Naive B cell (primary cell): ENCODE results near the gene SLC12A7. TPM values are rescaled to one million over a fixed set of nuclear protein-coding genes. Genes with fewer than 3 reads are reported as not detected.

Experiments used
- ATAC-seq, 2 donors: fragments of 150-1000 bp; cut with Tn5 transposase; 2 replicates each; pipeline ENCODE4 v1.10.0; 2021; ENCODE audit warnings: low read depth in 2 of 2, mild to moderate bottlenecking in 2 of 2, moderate library complexity in 2 of 2
- DNase-seq: peaks from one replicate; pipeline ENCODE4 v3.0.0; 2022
- H3K27ac Mint-ChIP-seq, 6 donors: one replicate each; pipeline ENCODE4 v1.8.0; 2020 to 2022; ENCODE audit warnings: mild to moderate bottlenecking in 6 of 6, mixed read lengths in 6 of 6, moderate library complexity in 5 of 6, inconsistent platforms in 2 of 6
- H3K27me3 Mint-ChIP-seq, 3 donors: one replicate each; pipeline ENCODE4 v1.8.0; 2021 to 2022; ENCODE audit warnings: mixed read lengths in 3 of 3, mild to moderate bottlenecking in 1 of 3
- H3K36me3 Mint-ChIP-seq, 2 donors: one replicate each; pipeline ENCODE4 v1.8.0; 2020 to 2022; ENCODE audit warnings: mixed read lengths in 2 of 2, inconsistent platforms in 1 of 2, mild to moderate bottlenecking in 1 of 2
- H3K4me1 Mint-ChIP-seq, 3 donors: one replicate each; pipeline ENCODE4 v1.8.0; 2020 to 2022; ENCODE audit warnings: mixed read lengths in 3 of 3, inconsistent platforms in 1 of 3, mild to moderate bottlenecking in 1 of 3, moderate library complexity in 1 of 3
- H3K4me3 Mint-ChIP-seq, 8 donors: one replicate each; pipeline ENCODE4 v1.8.0; 2020 to 2022; ENCODE audit warnings: mild to moderate bottlenecking in 8 of 8, mixed read lengths in 8 of 8, moderate library complexity in 8 of 8, inconsistent platforms in 2 of 8
- H3K9me3 Mint-ChIP-seq, 7 donors: one replicate each; pipeline ENCODE4 v1.8.0; 2020 to 2022; ENCODE audit warnings: mixed read lengths in 7 of 7, mild to moderate bottlenecking in 5 of 7, inconsistent platforms in 2 of 7, moderate library complexity in 1 of 7
- polyA plus RNA-seq, 6 donors: library from polyadenylated mRNA; unstranded; fragments of 300-500 nt; fragmentation: Illumina TruSeq; gene quantifications; one replicate each; pipeline ENCODE4 v1.2.3, GENCODE V29; 2021; ENCODE audit warnings: low read depth in 6 of 6

SLC12A7 gene
- polyA plus RNA-seq, 6 donors from 2014 or later: 1.9 to 15.6 (median 5.8) TPM

GRCh38 chr5:1118738-1119137 is 6.9 kb upstream of the SLC12A7 start:
- peaks cover 0 to 3% (median 0%) of the 10 kb centered on the region in 3 donors for H3K27me3 Mint-ChIP-seq
- H3K4me3 Mint-ChIP-seq: no peak overlapping the region
- DNase-seq (no peak), ATAC-seq (no peak)
- no peaks in the 10 kb centered on the region for H3K36me3 Mint-ChIP-seq
- H3K27ac Mint-ChIP-seq: no peak overlapping the region
- no peaks in the 10 kb centered on the region for H3K4me1 Mint-ChIP-seq
- H3K9me3 Mint-ChIP-seq: no peaks in the 10 kb centered on the region

DNA sequence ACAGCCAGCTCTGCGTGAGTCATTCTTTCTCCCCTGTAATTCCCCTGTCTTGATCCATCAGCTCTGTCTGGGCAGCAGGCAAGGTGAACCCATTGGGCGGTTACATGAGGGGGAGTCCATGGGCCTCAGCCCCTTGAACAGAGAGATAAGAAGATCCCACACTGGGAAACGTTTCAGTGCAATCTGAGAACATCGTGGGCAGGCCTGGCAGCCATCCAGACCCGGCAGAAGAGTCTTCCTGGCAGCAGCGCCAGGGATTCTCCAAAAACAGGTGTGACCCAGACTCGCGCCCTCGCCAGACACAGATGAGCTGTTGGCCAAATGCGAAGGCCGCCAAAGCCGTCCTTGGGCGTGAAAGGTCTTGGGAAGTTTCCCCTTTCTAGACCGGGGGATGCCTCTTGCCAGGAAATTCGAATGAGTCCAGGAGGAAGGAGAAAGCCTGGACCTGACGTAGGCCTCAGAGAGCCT is 6.4 kb upstream of the SLC12A7 start:
- Mint-ChIP-seq H3K4me1 (no peaks in the 10 kb centered on the region), H3K27me3 (peaks cover 0 to 3% (median 0%) of the 10 kb centered on the region in 3 donors), H3K27ac (no peak overlapping the region), H3K4me3 (no peak overlapping the region), H3K9me3 (no peaks in the 10 kb centered on the region), H3K36me3 (no peaks in the 10 kb centered on the region)
- DNase-seq (no peak), ATAC-seq (no peak)

- peaks cover 0 to 4% (median 0%) of the 10 kb centered on the region in 3 donors for H3K4me1 Mint-ChIP-seq
- H3K9me3 Mint-ChIP-seq: no peaks in the 10 kb centered on the region
- no peak for DNase-seq
- no peak overlapping the region for H3K4me3 Mint-ChIP-seq
- no peaks in the 10 kb centered on the region for H3K36me3 Mint-ChIP-seq
- H3K27ac Mint-ChIP-seq: no peak overlapping the region
- ATAC-seq: no peak
- H3K27me3 Mint-ChIP-seq: peaks cover 0 to 3% (median 0%) of the 10 kb centered on the region in 3 donors
Measured at GRCh38 chr5:1116977-1117376, 5.1 kb upstream of the SLC12A7 start.

DNA sequence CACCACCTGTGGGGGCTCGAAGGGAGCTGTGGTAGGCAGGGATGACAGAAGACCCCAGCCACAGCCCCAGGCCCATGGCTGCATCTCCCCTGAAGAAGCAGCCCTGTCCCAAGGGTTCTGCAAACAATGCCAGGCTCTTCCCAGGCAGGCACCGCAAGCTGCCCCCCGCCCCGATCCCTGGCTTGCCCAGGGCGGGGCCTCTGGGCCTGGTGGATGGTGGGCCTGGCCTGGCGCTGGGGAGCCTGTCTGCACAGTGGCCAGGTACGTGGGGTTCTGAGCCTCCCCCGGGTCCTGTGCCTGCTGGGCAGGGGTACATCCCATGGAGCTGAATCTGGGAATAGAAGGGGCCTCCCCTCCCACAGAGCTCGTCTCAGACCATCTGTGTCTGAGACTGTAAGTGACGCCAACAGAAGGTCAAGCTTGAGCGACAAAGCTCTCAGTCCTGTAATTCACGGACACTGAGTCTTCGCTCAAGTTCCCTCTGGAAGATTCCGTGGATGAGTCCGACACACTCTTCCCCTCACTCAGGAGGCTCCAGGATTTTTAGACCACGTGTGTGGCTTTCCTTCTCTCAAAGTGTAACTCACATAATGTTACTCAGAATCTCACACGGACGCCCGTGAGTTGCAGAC is 4.4 kb upstream of the SLC12A7 start:
- DNase-seq: no peak
- no peak overlapping the region for H3K4me3 Mint-ChIP-seq
- H3K9me3 Mint-ChIP-seq: no peaks in the 10 kb centered on the region
- peaks cover 0 to 3% (median 0%) of the 10 kb centered on the region in 3 donors for H3K27me3 Mint-ChIP-seq
- peak overlapping the region in 1 of 6 donors; percentile 19 for H3K27ac Mint-ChIP-seq
- no peak for ATAC-seq
- peaks cover 0 to 4% (median 0%) of the 10 kb centered on the region in 3 donors for H3K4me1 Mint-ChIP-seq
- no peaks in the 10 kb centered on the region for H3K36me3 Mint-ChIP-seq

DNA sequence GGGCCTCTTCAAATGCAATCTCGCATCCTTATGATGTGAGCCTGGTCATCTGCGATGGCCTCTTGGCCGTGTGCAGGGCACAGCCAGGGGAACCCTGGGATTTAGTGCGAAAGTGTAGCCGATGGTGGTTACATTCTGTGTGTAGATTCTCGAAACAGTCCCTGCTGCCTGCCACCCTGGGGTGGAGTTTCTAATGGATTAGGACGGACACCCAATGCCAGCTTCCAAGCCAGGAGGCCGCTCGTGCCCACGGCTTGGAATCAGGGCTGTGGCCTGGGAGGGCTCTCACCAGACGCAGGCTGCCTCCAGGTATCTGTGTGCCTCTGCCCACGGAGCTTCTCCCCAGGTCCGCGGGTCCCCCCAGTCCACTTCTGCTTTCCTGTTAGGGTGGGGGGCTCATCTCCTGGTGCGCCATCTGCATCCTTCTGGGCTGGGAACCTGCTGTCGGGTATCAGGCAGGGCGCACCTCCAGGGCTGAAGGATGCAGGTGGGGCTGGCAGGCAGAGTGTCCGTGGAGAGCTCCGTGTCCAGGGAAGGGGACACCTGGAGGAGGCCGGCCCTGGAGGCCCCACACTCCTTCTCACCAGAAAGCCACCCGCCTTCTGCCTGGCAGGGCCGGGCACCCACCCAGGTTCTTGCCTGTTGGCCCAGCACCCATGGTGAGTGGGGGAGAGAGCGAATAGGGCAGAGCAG is 3.4 kb upstream of the SLC12A7 start:
- no peaks in the 10 kb centered on the region for H3K36me3 Mint-ChIP-seq
- DNase-seq (no peak), ATAC-seq (no peak)
- H3K9me3 Mint-ChIP-seq: no peaks in the 10 kb centered on the region
- H3K4me1 Mint-ChIP-seq: peaks cover 2 to 6% (median 5%) of the 10 kb centered on the region in 3 donors
- H3K4me3 Mint-ChIP-seq: peak overlapping the region in 1 of 8 donors; percentile 39
- peaks cover 0 to 3% (median 0%) of the 10 kb centered on the region in 3 donors for H3K27me3 Mint-ChIP-seq
- no peak overlapping the region for H3K27ac Mint-ChIP-seq

DNA sequence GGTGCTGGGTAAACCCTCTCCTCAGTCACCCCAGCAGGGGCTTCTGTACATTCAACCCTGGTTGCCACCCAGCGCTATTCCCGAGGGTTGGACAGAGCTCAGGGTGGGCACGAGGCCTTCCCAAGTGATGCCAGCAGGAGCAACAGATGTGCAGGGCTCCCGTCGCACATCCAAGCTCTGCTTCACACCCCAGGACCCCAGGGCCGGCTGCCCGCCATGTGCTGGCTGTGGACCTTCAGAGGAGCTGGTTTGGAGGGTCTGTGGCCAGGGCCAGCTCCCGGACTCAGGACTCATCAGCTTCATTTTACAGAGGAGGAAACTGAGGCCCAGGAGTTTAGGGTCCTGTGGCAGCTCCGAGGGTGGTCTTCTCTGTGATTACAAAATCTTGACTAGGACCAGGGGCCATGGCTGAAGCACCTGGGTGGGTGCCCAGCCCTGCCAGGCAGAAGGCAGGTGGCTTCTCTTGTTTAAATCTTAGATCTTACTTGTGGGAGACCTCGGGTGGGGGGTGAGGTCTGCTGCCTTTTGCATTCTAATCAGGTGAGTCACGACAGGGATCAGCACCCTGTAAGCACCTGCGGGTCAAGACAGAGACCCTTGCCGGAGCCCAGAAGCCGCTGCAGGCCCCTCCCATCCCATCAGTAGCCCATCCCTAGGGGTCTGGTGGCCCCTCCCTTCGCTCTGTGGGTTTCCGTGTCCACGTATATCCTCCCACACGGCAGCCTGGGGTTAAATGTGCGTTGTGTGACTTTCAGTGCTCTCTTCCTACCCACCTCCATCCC is 2.1 kb upstream of the SLC12A7 start:
- DNase-seq (no peak), ATAC-seq (no peak)
- H3K4me1 Mint-ChIP-seq: peaks cover 4 to 19% (median 11%) of the 10 kb centered on the region in 3 donors
- H3K36me3 Mint-ChIP-seq: no peaks in the 10 kb centered on the region
- no peaks in the 10 kb centered on the region for H3K9me3 Mint-ChIP-seq
- H3K27me3 Mint-ChIP-seq: peaks cover 0 to 3% (median 0%) of the 10 kb centered on the region in 3 donors
- peak overlapping the region in 1 of 6 donors; percentile 76 for H3K27ac Mint-ChIP-seq
- peak overlapping the region in 6 of 8 donors; percentile 12 to 85 (median 63) for H3K4me3 Mint-ChIP-seq

GRCh38 chr5:1113332-1113690 is 1.4 kb upstream of the SLC12A7 start:
- Mint-ChIP-seq H3K4me3 (peak overlapping the region in 7 of 8 donors; percentile 47 to 85 (median 70)), H3K36me3 (no peaks in the 10 kb centered on the region), H3K27me3 (peaks cover 0 to 3% (median 0%) of the 10 kb centered on the region in 3 donors), H3K27ac (peak overlapping the region in 2 of 6 donors; percentile 56 to 65), H3K4me1 (peaks cover 6 to 26% (median 15%) of the 10 kb centered on the region in 3 donors), H3K9me3 (no peaks in the 10 kb centered on the region)
- ATAC-seq: no peak
- DNase-seq: no peak

DNA sequence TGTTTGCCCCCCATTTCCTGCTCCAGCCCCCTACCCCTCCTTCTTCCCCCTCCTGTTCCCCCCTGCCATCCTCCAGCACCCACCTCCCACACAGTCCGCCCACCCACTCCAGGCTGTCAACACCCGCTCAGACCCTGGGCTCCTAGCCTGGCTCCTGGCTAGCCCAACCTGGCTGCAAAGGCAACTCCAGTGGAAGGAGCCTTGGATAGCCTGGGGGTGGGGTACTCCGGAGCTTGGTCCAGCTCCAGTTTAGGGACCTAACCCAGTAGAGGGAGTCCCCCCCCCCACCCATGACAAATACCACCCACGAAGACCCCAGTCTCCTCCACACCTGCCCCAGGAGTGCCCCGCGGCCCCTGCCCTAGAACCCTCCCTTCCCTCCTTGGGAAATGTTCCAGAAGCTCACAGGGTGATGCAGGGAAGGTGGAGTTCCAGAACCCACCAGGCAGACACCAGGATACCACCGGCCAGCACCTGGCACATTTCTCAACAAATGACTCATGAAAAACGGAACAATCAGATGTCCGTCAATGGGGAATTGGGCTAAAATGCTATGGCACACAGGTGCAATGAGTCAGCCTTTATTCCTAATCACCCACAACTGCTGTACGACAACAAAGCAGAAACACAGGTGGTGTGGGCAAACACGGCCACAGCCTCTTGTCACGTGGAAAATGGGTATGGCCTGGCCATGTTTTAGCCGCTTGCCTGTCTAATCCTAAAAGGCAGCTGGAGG is 901 bp upstream of the SLC12A7 start:
- no peak for ATAC-seq
- Mint-ChIP-seq H3K9me3 (no peaks in the 10 kb centered on the region), H3K4me3 (peak overlapping the region; percentile 56 to 82 (median 74)), H3K27me3 (peaks cover 0 to 3% (median 0%) of the 10 kb centered on the region in 3 donors), H3K36me3 (no peaks in the 10 kb centered on the region), H3K4me1 (peaks cover 12 to 32% (median 19%) of the 10 kb centered on the region in 3 donors), H3K27ac (peak overlapping the region in 3 of 6 donors; percentile 28 to 69 (median 57))
- DNase-seq: no peak

DNA sequence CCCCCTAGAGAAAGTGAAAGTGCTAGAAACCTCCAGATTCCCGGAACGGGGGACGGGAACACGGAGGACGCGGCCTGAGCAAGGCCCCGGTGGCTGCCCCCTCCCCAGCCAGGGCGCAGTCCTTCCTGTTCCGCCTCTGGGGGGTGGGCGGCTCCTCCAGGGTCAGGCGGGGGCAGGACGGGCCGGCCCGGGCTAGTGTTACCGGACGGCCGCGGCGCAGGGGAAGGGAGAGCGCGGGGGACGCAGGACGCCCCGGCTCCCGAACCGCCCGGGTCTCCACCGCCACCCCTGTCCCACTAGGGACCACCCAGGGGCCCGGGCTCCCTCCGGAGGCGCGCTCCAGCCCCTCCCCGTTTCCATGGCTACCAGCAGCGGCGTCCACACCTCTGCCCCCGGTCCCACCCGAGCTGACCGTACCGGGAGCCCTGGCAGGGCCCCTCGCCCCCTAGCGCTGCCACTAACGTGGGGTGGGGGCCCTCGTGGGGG is 579 bp downstream of the SLC12A7 start:
- no peak for DNase-seq
- H3K9me3 Mint-ChIP-seq: no peaks in the 10 kb centered on the region
- H3K27me3 Mint-ChIP-seq: no peaks in the 10 kb centered on the region

DNA sequence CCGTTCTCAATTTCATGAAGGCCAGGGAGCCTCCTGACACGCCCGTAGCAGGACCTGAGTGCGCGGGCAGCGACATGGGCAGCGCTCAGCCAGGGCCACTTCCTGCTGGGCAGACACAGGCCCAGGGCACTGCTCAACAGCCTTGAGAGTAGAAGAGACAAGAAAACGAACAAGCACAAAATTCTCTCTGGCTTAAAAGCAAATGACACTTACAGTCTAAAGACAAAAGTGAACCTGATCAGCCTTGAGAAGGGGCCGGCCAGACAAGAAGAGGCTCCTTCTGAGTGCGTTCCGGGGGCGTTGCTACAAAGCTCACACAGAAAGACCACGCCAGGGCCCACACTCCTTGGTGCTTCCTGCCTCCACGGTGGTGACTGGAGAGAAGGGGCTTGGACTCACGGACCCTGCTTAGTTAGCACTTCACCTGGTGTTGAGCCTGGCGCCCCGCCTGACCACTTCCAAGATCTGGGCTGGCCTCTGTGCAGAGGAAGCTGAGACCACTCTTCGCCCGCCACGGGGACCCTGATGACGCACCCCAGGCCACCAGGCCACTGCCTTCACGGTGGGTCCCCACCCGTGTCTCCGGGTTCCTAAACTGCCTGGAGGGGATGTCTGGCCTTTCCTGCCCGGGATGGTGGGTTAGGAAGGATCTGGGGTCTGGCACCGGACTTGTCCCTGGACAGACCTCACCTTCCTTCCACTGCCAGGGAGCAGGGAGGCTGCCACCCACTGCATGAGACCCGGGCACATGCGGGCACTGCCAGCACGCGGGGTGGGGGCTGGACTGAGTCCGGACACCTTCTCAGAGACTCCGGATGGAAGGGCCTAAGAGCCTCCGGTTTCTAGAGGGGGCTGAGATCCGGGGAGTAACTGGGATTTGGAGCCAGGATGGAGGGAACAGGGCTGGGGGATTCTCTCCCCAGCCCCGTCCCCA is 1.3 kb downstream of the SLC12A7 start:
- ATAC-seq (no peak), DNase-seq (no peak)
- no peaks in the 10 kb centered on the region for H3K36me3 Mint-ChIP-seq
- peaks cover 29 to 53% (median 30%) of the 10 kb centered on the region in 3 donors for H3K4me1 Mint-ChIP-seq
- no peaks in the 10 kb centered on the region for H3K9me3 Mint-ChIP-seq
- H3K4me3 Mint-ChIP-seq: peak overlapping the region; percentile 87 to 95 (median 92)
- H3K27ac Mint-ChIP-seq: peak overlapping the region in 5 of 6 donors; percentile 69 to 98 (median 87)
- no peaks in the 10 kb centered on the region for H3K27me3 Mint-ChIP-seq

More for the DNA sequence above, 579 bp downstream of the SLC12A7 start:
- H3K4me3 Mint-ChIP-seq: peak overlapping the region; percentile 87 to 95 (median 92)
- peaks cover 23 to 46% (median 26%) of the 10 kb centered on the region in 3 donors for H3K4me1 Mint-ChIP-seq
- peak; percentile 11 to 23 for ATAC-seq
- no peaks in the 10 kb centered on the region for H3K36me3 Mint-ChIP-seq
- peak overlapping the region in 4 of 6 donors; percentile 37 to 98 (median 90) for H3K27ac Mint-ChIP-seq

DNA sequence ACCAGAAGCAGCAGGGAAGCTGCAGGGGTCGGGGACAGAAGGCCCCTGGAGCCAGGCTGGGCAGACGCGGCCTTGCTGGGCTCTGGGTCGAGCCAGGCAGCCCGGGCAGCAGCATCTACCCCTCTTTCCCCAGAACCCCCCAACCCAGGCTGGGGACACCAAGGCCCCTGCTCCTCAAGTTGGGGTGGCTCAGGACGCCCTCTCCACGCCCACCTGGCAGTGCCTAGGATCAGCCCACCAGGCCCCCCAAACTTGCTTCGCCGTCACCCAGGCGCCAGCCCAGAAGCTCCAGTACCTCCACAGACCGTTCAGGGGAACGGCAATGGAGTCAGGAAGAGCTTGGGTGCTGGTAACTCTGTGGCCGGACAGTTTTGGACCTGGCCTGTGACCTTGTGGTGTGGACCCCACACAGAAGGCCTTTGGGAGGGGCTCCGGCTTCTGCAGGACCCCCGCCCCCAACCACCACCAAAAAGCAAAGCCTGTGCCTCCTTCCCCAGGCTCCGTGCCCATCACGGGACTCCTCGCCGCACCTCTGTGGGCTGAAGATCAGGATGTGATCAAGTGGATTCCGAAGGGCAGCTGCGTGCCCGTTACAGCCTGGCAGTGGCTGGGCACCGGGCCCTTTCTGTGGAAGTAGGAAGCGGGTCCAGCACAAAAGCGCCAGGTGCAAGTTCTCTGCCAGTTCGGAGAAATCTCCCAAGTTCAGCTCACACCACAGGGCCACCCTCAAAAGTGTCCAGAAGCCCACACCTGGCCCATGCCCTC is 2.1 kb downstream of the SLC12A7 start:
- ATAC-seq: no peak
- H3K27me3 Mint-ChIP-seq: no peaks in the 10 kb centered on the region
- H3K4me3 Mint-ChIP-seq: peak overlapping the region; percentile 87 to 95 (median 92)
- H3K4me1 Mint-ChIP-seq: peaks cover 30 to 62% (median 31%) of the 10 kb centered on the region in 3 donors
- peak overlapping the region in 5 of 6 donors; percentile 69 to 96 (median 87) for H3K27ac Mint-ChIP-seq
- no peaks in the 10 kb centered on the region for H3K9me3 Mint-ChIP-seq
- no peaks in the 10 kb centered on the region for H3K36me3 Mint-ChIP-seq
- no peak for DNase-seq
